HG03039 (cell line): ENCODE data around the gene MSGN1.

Experiments used
- ATAC-seq: cut with Tn5 transposase; IDR thresholded peaks from one replicate; pipeline ENCODE4 v1.9.1; 2021; ENCODE audit warnings: mild to moderate bottlenecking, moderate library complexity; ENCODE audit not compliant: unreplicated experiment

MSGN1 gene, protein sequence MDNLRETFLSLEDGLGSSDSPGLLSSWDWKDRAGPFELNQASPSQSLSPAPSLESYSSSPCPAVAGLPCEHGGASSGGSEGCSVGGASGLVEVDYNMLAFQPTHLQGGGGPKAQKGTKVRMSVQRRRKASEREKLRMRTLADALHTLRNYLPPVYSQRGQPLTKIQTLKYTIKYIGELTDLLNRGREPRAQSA

DNA sequence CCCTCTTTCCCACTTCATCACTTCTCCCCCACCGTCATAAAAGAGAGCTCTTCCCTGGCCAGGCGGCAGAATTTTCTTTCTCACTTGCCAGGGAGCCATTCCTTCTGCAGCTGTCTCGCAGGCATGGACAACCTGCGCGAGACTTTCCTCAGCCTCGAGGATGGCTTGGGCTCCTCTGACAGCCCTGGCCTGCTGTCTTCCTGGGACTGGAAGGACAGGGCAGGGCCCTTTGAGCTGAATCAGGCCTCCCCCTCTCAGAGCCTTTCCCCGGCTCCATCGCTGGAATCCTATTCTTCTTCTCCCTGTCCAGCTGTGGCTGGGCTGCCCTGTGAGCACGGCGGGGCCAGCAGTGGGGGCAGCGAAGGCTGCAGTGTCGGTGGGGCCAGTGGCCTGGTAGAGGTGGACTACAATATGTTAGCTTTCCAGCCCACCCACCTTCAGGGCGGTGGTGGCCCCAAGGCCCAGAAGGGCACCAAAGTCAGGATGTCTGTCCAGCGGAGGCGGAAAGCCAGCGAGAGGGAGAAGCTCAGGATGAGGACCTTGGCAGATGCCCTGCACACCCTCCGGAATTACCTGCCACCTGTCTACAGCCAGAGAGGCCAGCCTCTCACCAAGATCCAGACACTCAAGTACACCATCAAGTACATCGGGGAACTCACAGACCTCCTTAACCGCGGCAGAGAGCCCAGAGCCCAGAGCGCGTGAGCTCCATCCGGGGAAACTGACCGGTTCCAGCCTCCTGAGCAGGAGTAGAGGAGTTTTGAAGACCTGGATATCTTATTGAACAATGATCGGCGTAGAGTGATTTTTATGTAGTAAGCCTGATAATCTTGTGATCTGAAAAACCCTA lies at the start of gene MSGN1:
TSS of gene MSGN1 (plus strand) at position 65 of the 850 bp plus-strand sequence. CDS start at position 124, 59 bp downstream.
- no peak for ATAC-seq

DNA sequence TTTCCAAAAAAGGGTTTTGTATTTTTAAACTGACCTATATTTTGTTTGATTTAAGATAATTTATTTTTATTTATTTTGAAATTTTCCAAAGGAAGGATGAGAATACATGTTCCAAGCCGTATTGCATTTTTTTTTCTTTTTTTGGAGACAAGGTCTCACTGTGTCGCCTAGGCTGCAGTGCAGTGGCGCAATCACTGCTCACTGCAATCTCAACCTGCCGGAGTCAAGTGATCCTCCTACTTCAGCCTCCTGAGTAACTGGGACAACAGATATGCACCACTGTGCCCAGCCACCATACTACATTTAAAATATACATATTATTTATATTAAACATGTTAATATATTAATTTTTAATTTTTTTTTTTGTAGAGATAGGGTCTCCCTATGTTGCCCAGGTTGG lies 47.4 kb upstream of the MSGN1 start:
- no peak for ATAC-seq

DNA sequence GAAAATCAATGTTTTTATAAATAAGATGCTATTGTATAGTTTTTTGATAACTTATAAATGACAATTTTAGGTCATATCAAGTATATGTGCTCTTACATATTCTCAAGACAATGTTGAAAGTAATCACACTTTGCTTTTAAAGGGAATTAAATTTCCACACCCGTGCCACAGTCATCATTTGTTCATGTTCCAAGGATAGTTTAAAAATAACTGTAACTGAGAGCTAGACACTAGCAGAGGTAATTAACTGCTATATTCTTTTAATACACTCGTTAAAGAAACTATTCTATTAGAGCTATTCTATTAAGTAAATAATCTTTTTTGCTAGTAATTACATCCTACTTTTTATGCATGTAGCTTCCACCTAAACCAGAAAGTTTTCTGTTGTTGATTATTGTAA lies 44.3 kb upstream of the MSGN1 start:
- no peak for ATAC-seq

DNA sequence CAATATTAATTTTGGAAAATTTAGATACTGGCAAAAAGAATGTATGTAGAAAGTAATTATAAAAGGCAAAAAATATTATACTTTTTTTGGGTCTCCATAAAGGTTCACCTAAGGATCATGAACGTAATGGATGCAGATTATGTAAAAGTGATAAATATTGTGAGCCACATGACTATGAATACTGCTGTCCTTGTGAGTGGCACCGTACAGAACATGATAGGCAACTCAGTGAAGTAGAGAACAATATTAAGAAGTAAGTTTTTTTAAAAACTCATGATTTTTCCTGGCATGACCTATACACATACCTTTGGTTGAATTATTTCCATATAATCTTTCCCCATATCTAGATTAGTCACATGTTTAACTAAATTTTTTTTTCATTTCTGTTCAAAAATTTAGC lies 43.7 kb upstream of the MSGN1 start:
- ATAC-seq: no peak

DNA sequence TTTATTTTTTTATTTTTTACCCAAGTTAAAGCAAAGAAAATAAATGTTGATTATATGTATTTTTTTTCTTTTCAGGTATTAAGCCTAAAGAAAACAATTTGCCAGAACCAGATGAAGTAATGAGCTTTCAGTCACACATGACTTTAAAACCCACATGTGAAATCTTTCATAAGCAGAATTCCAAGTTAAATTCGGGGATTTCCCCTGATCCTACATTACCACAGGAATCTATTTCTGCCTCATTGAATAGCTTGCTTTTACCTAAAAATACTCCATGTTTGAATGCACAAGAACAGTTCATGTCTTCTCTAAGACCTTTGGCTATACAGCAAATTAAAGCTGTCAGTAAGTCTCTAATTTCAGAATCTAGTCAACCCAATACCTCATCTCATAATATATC lies 35.7 kb upstream of the MSGN1 start:
- no peak for ATAC-seq

DNA sequence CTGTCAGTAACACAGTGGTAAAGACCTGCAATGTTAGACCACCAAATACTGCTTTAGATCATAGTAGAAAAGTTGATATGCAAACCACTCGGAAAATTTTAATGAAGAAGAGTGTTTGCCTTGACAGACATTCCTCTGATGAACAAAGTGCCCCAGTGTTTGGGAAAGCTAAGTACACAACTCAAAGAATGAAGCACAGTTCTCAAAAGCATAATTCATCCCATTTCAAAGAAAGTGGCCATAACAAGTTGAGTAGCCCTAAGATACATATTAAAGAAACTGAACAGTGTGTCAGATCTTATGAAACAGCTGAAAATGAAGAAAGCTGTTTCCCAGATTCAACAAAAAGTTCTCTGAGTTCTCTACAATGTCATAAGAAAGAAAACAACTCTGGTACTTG lies 34.8 kb upstream of the MSGN1 start:
- no peak for ATAC-seq

DNA sequence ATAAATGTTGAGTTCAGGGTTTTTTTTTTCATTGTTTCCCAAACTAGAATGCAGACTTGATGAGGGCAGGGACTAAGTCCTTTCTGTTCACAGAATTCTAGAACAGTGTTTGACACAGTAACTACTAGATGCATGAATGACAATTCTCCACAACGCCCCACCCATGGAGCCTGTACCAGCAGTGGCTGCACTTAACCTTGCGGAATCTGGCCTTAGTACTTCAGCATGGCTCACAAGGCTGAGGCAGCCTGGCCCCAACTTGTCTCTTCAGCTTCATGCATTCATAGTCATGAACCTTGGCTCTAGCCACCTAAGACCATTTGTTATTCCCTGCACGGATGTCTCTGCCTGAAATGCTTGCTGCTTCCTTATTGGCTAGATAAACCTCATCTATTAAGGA lies 29.5 kb upstream of the MSGN1 start:
- ATAC-seq: no peak

DNA sequence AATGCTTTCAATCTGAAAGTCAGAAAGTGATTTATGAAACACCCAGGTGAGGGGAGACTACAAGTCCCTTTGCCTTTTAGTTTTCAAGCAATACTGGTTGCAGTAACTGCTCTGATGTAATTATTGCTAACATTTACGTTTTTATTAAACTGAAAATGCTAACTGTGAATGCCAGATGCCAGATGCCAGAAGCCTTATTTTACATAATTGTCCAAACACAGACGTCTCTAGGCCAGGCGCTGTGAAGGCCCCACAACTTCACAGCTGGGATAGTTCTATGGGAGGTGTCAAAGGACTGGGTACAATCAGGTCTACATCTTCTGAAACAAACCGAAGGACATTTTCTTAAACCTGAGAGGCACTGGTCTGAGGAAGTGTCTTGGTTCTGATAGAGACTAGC lies 27.5 kb upstream of the MSGN1 start:
- ATAC-seq: no peak

DNA sequence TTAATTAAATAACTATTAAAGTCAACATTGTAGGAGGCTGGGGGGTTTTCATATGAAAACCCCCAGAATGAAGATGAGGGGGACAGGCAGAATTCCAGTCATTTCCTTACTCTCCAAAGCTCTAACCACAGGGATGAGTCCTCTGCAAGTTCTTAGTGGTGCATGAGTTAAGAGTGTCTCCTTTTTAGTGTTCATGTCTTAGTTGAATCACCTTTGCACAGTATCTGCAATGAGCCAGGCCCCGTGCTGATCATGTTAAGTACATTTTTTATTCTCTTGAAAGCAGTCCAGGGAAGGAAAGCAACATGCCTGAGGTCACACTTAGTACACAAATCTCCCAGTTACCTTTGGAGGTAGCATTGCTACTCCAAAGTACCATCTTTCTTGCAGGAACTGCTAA lies 25.7 kb upstream of the MSGN1 start:
- ATAC-seq: no peak

DNA sequence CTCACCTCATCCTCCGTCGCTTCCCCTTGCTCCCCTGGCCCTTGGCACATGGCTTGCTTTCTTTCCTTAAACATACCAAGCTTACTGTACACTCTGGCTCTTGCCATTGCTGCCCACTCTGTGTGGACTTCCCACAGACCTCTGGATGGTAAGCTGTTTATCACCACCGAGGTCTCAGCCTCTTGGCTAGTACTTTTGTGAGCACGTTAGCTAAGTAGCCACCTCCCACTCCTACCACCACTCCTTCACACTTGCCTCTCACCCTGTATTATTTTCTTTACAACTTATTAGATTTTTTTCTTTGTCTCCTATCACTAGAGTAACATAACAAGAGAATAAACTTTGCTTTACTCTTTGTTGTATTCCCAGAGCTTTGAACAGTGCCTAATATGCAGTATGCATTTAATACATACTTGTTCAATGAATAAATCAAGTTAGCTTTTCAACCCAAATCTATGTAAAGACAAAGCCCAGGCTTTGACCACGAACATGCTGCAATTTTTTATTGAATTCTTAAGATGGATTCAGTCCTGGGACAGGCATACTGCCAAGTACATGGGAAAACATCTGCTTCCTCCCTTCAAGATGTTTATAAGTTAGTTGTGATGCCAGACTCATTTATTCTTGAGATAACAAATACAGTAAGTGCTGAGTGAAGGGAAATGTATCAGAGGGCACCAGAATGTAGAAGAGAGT lies 25.0 kb upstream of the MSGN1 start:
- ATAC-seq: no peak

DNA sequence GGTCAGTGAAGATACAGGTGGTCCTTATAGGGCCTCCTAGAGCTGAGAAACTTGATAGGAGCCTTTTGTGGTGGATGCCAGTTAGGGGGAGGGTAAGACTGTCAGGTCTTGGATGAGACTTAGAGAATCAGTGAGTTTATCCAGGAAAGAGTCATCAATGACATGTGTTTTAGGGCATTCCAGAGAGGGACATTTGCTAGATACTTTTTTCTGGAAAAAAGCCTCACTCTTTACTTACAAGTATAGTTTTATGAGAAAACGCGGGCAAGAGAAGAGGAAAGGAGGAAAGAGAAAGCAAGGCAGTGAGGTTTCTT lies 24.5 kb upstream of the MSGN1 start:
- no peak for ATAC-seq

DNA sequence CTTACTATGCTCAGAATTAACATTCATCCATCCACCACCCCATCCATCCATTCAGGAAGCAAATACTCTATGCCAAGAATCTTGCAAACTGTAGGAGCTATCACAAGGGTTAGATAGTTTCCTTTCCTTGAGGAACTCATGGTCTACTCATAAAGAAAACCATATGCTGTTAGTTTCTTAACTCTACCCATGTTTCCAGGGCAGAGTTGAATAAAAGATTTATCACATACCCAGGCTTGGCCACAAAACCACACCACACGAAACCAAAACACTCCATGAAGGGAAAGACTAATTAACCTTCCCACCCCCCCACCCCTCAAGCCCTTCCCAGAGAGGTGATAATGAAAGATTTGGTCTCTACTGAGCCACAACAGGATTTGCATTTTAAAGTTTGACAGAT lies 23.7 kb upstream of the MSGN1 start:
- peak; percentile 43 for ATAC-seq

DNA sequence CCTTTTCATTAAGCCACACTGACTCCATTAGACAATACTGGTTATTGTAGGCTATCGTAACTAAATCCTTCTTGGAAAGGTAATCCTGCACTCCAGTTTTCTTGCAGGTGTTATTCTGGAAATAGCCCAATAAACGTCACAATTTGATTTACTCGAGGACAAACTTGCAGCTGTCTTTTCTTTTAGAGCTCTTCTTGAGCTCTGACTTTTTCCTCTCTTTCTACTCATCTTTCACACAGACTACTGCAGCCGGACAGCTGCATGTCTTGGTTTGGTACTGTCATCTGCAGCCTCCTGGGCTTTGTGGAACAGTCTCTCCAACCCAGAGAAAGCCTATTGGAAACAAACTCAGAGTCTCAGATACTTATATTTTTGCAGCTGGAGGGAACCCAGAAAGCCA lies 23.0 kb upstream of the MSGN1 start:
- no peak for ATAC-seq

DNA sequence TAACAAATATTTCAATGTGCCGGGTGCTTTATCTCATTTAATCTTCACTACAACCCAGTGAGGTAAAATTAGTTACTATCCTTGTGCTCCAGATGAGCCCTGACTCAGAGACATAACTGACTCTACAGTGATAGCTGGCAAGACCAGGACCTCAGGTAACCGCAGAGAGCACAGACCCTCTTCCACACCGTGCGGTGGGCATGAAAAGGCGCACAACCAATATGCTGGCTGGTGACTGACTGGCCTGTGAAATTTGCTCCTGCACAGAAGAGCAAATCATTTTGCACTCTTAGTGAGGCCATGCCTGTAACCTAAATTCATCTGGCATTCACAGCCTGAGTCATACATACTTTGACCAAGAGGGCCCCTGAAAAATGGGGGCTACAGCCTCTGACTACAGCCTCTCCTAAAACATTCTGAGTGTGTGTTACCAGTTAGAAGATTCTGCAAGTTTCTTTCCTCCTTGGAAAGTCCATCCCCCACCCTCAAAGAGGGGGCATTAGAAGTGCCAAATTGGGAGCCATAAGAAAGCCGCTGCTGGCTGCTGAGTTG lies 22.4 kb upstream of the MSGN1 start:
- no peak for ATAC-seq

DNA sequence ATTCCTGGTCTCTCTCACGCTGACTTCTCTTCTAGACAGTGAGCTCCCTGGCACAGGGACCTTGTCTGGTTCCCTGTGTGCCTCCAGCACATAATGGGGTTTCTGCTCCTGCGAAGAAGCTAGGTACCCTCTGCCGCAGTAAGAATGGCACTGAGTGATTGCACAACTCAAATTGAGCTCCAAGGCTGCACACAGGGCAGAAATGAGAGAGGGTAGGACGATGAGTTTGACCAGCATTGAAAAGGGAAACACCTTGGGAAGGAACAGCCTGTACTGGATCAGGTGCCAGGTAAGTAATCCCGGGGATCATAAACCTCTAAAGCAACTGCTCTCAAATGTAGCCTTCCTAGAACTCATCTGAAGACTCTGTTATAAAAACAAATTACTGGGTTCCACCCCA lies 21.0 kb upstream of the MSGN1 start:
- no peak for ATAC-seq

DNA sequence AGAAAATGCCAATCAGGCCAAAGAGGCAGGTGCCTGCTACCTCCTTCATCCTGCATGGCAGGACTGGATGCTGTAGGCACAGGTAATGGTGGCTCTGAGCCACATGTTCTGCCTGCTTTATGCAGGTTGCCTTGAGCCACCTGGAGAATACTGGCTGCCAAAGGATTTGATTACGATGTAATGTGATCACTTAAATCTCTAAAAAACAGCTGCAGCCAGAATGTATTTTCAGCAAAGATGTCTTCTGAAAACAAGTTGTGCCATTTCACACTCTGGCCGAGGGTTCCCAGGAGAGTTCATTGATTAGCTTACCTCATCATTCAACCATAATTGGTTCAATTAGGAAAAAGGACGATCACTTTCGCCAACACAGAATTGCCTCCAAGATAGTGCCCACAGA lies 17.9 kb upstream of the MSGN1 start:
- ATAC-seq: no peak

DNA sequence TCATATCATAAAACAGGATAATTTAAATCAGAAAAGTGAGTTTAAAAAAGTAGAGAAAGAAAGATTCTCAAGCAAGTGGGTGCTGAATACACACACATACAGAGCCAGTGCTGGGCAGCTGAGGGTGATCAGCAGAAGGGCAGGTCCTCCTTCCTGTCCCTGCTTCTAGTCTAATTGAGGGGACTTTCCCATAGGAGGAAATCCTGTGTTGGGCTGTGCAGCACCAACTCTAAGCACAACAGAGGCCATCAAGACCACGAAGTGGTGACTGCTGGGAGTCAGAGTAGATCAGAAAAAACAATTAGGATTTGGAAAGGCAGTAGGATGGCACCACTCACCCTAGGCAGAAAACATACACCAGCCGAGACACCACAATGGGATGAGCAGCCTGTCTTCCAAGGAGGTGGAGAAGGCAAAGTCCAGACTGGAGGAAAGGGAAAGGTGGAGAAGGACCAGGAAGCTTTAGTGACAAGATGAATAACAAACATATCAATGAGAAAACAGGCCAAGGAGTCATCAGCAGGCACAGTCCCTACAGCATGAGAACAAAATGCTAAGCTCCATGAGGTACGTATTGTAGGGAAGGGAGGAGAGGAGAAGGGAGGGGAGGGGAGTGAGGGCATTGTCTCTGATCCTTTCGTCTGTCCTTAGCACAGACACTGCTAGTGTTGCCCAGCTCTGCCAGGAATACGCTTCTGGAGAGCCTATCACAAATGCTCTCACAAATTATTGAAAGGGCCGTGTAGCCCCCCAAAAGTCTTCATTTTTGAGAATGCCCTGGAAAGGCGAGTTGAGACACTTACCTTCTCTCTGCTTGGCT lies 16.7 kb upstream of the MSGN1 start:
- ATAC-seq: no peak

DNA sequence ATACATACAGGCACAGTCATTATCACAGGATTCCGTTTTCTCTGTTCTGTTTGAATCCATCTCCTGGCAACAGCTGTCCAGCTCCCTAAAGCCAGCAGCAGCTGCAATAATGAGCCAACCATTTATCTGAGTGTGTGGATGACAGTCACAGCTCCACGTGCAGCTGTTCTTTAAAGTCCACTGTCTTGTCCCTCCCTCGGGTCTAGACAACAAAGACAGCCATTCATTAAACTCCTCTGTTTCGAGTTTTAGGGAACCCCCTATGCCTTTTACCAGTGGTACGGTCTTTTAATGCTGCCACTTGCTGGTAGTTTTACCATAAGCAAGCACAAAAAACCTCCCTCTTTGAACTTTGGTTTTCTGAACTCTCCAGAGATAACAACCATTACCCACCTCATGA lies 16.0 kb upstream of the MSGN1 start:
- ATAC-seq: no peak

DNA sequence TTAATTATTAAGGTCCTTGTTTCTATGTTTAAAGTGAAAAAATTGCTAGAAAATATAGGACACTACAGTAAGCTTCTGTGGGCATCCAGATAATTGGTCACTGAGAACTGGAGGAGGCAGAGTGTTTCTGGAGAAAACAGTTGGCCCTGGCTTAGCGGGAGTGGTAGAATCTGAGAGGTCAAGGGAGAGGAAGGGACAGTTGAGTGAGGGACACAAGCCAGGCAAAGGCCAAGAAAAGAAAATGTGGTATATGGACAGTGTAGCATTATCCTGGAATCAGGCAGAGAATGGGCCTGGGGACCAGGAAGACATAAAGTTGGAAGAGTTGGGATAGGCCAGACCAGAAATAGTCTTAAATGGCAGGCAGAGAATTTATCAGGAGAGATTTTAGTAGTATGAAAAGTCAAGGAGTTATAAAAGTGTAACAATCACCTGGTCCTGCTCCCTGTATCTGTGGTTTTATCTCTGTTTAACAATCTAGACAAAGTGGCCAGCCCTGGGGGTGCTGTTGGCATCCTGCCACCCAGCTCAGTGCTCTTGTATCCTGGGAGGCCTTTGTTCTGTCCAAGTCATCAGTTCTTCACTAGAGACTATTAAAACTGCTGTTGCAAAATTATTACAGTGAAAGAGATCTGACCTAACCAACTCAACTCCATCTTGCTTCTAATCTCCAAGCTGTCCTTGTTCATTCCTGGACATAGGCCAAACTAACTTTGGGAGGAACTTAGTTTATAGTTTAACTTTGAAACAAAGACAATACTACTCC lies 15.4 kb upstream of the MSGN1 start:
- no peak for ATAC-seq

DNA sequence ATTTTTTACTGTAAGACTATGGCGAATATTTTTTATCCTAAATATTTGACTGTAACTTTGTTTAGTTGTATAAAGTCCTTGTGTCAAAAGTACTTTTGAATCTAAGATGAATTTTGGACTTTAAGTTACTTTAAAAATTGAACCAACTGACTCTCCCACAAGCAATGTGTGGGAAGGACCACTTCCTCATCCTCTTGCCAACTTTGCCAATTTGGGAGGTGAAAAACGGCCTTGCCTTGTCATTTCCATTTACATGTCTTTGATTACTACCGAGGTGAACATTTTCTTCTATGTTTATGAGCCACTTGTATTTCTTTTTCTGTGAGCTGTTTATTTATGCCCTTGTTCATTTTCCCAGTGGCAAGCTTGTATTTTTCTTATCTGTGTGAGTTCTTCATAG lies 12.8 kb upstream of the MSGN1 start:
- ATAC-seq: no peak
